ENCODE data around the gene TACC3.
A peak's percentile ranks its signal among the peaks of the same experiment; 100 is the strongest.

Gene TACC3

GRCh38 chr4:1705732-1706131, 15.6 kb upstream of the TACC3 start:
- no peak for DNase-seq

GRCh38 chr4:1706358-1706757, 15.0 kb upstream of the TACC3 start:
- DNase-seq = no peak

GRCh38 chr4:1708581-1708980, 12.7 kb upstream of the TACC3 start:
- no peak for DNase-seq

- no peak for DNase-seq
These were observed 10.2 kb upstream of the TACC3 start for GRCh38 chr4:1711055-1711570.

GRCh38 chr4:1711571-1712215, 9.6 kb upstream of the TACC3 start:
- DNase-seq = peak; percentile 48

- peak; percentile 99 for DNase-seq
These were observed 8.9 kb upstream of the TACC3 start, which contains the start of gene SLBP for GRCh38 chr4:1712216-1713002. SLBP (minus strand) TSS chr4:1712319; CDS start chr4:1712188, 131 bp downstream.

- no peak for DNase-seq
These were observed 8.1 kb upstream of the TACC3 start for GRCh38 chr4:1713003-1713851.

- DNase-seq = no peak
These were observed 6.9 kb upstream of the TACC3 start for GRCh38 chr4:1714303-1715001.

GRCh38 chr4:1715002-1715758, 6.1 kb upstream of the TACC3 start:
- DNase-seq = no peak

GRCh38 chr4:1716065-1716945, 5.0 kb upstream of the TACC3 start:
- no peak for DNase-seq

- DNase-seq = no peak
These were observed 3.9 kb upstream of the TACC3 start for GRCh38 chr4:1717129-1718094.

- no peak for DNase-seq
These were observed 3.0 kb upstream of the TACC3 start for GRCh38 chr4:1718095-1718850.

- peak; percentile 52 for DNase-seq
These were observed 948 bp upstream of the TACC3 start for GRCh38 chr4:1720163-1720983.

GRCh38 chr4:1721666-1722550, 587 bp downstream of the TACC3 start:
- no peak for DNase-seq

GRCh38 chr4:1722551-1723118, 1.3 kb downstream of the TACC3 start:
- no peak for DNase-seq

- DNase-seq = peak; percentile 56
These were observed 1.9 kb downstream of the TACC3 start for GRCh38 chr4:1723131-1723801.
